ENCODE measurements around the gene UGT1A10.

DNA sequence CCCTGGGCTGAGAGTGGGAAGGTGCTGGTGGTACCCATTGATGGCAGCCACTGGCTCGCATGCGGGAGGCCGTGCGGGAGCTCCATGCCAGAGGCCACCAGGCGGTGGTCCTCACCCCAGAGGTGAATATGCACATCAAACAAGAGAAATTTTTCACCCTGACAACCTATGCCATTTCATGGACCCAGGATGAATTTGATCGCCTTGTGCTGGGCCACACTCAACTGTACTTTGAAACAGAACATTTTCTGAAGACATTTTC, 111.0 kb downstream of the UGT1A10 start:
- TF ChIP-seq CTCF (IDR thresholded peaks at IDR 0.05) (no peak), POLR2AphosphoS5 (IDR thresholded peaks at IDR 0.05; ENCODE audit: insufficient read depth in 1 of 2, low read depth in 1 of 2) (no peak), POLR2A (IDR thresholded peaks at IDR 0.05) (no peak)

All from vagina (tissue), 2 donors.